Omental fat pad (tissue), 4 donors: Measurements from ENCODE around the gene LURAP1L. TPM values are rescaled to one million over a fixed set of nuclear protein-coding genes. Genes with fewer than 3 reads are reported as not detected.

Source experiments
- ATAC-seq: fragments of 150-250 bp; one replicate; pipeline ENCODE4 v1.9.1; 2016; ENCODE audit warnings: mild to moderate bottlenecking, moderate library complexity; ENCODE audit not compliant: low FRiP score
- DNase-seq: peaks from one replicate; pipeline ENCODE4 v3.0.0-alpha.2; 2019; ENCODE audit warnings: low spot score
- CTCF ChIP-seq, 3 donors: fragments of 450-650 bp; IDR thresholded peaks; one replicate each; pipeline ENCODE4 v1.5.1; 2016 to 2017; ENCODE audit warnings: antibody characterized with exemption in 3 of 3, mild to moderate bottlenecking in 3 of 3, moderate library complexity in 2 of 3
- total RNA-seq, 4 donors: library from RNA; depleted of rRNA; stranded (reverse); fragments of >200 nt; gene quantifications; one replicate each; pipeline ENCODE4 v1.1.0, GENCODE V29; 2016

The LURAP1L gene
- total RNA-seq, 4 donors from 2014 or later: 7.6 to 23.3 (median 12.5) TPM

DNA sequence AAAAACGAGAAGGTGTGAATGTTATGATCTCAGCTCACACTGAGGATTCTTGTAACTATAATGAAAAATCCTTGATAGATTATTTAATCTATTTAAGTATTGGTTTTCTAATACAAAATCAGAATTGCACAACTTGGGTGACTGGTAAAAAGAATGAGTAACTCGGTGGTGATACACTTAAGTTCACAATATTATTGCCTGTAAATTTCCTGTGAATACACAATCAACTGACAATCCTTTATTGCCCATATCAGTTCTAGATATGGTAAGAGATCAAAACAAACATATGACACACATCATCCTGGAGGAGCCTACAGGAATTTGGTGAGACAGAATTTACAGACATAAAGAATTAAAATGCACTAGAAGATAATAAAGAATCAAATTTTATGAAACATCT lies 14.1 kb upstream of the LURAP1L start:
- no peak for DNase-seq
- ATAC-seq: no peak

DNA sequence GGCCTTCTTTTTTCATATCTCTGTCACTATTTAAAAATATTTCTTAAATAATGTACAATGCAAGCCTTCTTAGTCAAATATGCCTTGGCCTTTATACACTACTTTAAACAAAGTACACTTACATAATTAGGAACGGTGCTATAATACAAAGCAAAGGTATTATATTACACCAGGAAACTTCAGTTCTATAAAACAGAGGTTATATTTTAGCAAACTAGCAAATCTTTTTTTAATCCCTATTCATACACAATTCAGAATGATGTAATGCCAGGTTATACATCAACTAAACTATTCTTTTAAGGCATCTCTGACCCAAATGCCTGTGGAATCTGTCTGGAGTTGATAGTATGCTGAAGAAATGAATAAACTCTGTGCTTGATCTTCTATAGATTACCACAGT lies 10.7 kb upstream of the LURAP1L start:
- ATAC-seq: no peak
- DNase-seq: no peak
- no peak for TF ChIP-seq CTCF (IDR thresholded peaks at IDR 0.05)

More for the DNA sequence above, 14.1 kb upstream of the LURAP1L start:
- no peak for TF ChIP-seq CTCF (IDR thresholded peaks at IDR 0.05)

- ATAC-seq: no peak
- DNase-seq: no peak
- no peak for TF ChIP-seq CTCF (IDR thresholded peaks at IDR 0.05)
Observed at GRCh38 chr9:12765088-12765798, 9.6 kb upstream of the LURAP1L start.

GRCh38 chr9:12766357-12766756 lies 8.5 kb upstream of the LURAP1L start:
- TF ChIP-seq CTCF (IDR thresholded peaks at IDR 0.05): no peak
- DNase-seq: no peak
- ATAC-seq: no peak

- ATAC-seq: no peak
Observed at GRCh38 chr9:12770261-12770660, 4.6 kb upstream of the LURAP1L start.

GRCh38 chr9:12771891-12772290 lies 2.9 kb upstream of the LURAP1L start:
- TF ChIP-seq CTCF (IDR thresholded peaks at IDR 0.05): no peak
- no peak for ATAC-seq
- DNase-seq: no peak

More at GRCh38 chr9:12770261-12770660, 4.6 kb upstream of the LURAP1L start:
- no peak for TF ChIP-seq CTCF (IDR thresholded peaks at IDR 0.05)
- DNase-seq: no peak

GRCh38 chr9:12773562-12773961 lies 1.3 kb upstream of the LURAP1L start:
- no peak for TF ChIP-seq CTCF (IDR thresholded peaks at IDR 0.05)
- DNase-seq (no peak), ATAC-seq (no peak)
